OCI-LY3 (cell line): Measurements from ENCODE around the gene AIG1.

Experiments
- H2AFZ ChIP-seq: fragments of 200-600, 300-600 bp; shearing (Covaris generic); 2 replicates; pipeline ENCODE4 v1.6.0; 2014; ENCODE audit warnings: antibody characterized with exemption, low read depth, low read length
- H3K27ac ChIP-seq: fragments of 200-600, 300-600 bp; sonication (generic); 2 replicates; pipeline ENCODE4 v1.5.1; 2014; ENCODE audit warnings: mild to moderate bottlenecking, low read length, moderate library complexity, mixed read lengths
- H3K27me3 ChIP-seq: fragments of 200-600, 300-600 bp; sonication (generic); 2 replicates; pipeline ENCODE4 v1.6.1; 2014; ENCODE audit warnings: low read depth, low read length, mixed read lengths
- H3K36me3 ChIP-seq: fragments of 200-600, 300-600 bp; sonication (generic); replicated peaks from 2 replicates; pipeline ENCODE3; 2014; ENCODE audit warnings: low read depth, low read length, mixed read lengths
- H3K4me1 ChIP-seq: fragments of 300-600, 200-600 bp; sonication (generic); 2 replicates; pipeline ENCODE4 v1.6.1; 2014; ENCODE audit warnings: low read length, mixed read lengths
- H3K4me2 ChIP-seq: fragments of 200-600, 300-600 bp; sonication (generic); 2 replicates; pipeline ENCODE4 v1.6.1; 2014; ENCODE audit warnings: low read length, mixed read lengths
- H3K4me3 ChIP-seq: fragments of 300-600, 200-600 bp; sonication (generic); 2 replicates; pipeline ENCODE4 v1.5.1; 2014; ENCODE audit warnings: antibody characterized with exemption, mild to moderate bottlenecking, low read length, moderate library complexity
- H3K79me2 ChIP-seq: fragments of 300-600, 200-600 bp; shearing (Covaris generic); 2 replicates; pipeline ENCODE4 v1.6.1; 2014; ENCODE audit warnings: mild to moderate bottlenecking, low read length, mixed read lengths
- H3K9ac ChIP-seq: fragments of 300-600, 200-600 bp; shearing (Covaris generic); 2 replicates; pipeline ENCODE4 v1.6.0; 2014; ENCODE audit warnings: mild to moderate bottlenecking, low read length, moderate library complexity
- H3K9me3 ChIP-seq: fragments of 200-600, 300-600 bp; shearing (Covaris generic); 2 replicates; pipeline ENCODE4 v1.6.1; 2014; ENCODE audit warnings: low read length, mixed read lengths; ENCODE audit not compliant: insufficient read depth
- H4K20me1 ChIP-seq: fragments of 200-600, 300-600 bp; sonication (generic); 2 replicates; pipeline ENCODE4 v1.6.1; 2016; ENCODE audit warnings: low read length, mixed read lengths; ENCODE audit not compliant: insufficient read depth
- CTCF ChIP-seq: fragments of 200-600, 300-600 bp; sonication (generic); IDR thresholded peaks from 2 replicates; pipeline ENCODE4 v1.5.1; 2014; ENCODE audit warnings: antibody characterized with exemption, low read length, low read depth
- EZH2phosphoT487 ChIP-seq: fragments of 200-600 bp; shearing (Covaris generic); IDR thresholded peaks from 2 replicates; pipeline ENCODE4 v1.6.1; 2018; ENCODE audit warnings: antibody characterized with exemption, mixed run types, low read depth

The AIG1 gene

DNA sequence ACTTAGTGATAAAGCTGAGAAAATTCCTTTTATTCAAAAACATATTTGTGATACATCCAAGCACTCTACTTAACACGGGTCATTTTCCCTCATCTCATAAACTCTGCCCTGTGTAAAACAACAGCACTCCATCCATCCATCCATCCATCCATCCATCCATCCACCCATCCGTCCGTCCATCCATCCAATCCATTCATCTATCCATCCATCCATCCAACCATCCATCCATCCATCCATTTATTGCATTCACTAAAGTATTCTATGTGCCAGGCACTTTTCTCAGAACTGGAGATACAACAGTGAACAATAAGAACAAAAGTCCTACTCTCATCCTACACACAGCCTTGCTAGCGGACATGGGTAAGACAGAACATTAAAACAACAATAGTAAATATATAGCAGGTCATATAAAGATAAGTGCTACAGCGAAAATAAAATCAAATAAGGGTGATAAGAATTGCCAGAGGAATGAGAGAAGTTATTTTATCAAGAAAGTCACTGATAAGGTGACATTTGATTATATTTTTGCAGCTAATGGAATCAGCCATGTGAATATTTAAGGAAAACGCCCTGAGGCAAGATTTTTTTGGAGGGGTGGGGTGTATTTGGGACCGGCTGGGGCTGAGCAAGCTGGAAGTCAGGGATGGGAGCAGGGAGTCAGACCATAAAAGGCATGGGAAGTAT, 311.7 kb downstream of the AIG1 start:
- Histone ChIP-seq H3K4me1 (peaks cover 68% of the 10 kb centered on the region), H3K27ac (no peak overlapping the region), H3K79me2 (no peaks in the 10 kb centered on the region), H3K4me3 (no peak overlapping the region), H3K9ac (no peak overlapping the region), H4K20me1 (no peaks in the 10 kb centered on the region), H3K9me3 (no peaks in the 10 kb centered on the region), H3K27me3 (no peaks in the 10 kb centered on the region), H2AFZ (no peak overlapping the region), H3K4me2 (no peak overlapping the region), H3K36me3 (no peaks in the 10 kb centered on the region)
- TF ChIP-seq EZH2phosphoT487, result no peak
- TF ChIP-seq CTCF, result no peak

DNA sequence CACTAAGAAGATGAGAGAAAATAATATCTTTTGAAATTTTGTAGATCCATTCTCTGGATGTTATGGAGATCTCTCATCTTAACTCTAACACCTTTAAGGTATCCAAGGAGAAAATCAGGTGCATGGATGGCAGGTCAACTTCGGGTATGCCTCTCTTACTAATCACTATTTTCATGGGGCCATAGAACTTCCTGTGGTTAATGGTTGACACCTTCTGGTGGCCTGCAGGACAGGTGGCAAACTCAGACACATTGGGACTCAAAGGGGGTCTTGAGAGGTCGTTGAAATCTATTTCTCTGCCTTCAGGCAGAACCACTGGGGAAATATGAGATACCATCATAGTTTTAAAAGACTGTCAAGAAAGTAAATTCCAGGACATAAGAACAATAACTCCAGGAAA, 313.3 kb downstream of the AIG1 start:
- Histone ChIP-seq H3K4me2 (peak overlapping the region; percentile 61), H4K20me1 (no peaks in the 10 kb centered on the region), H3K36me3 (no peaks in the 10 kb centered on the region), H3K4me3 (0 out of 2 replicates have a peak overlapping the region, but pooled peaks have one; percentile 6), H3K9ac (no peak overlapping the region; the same call in 1 of the 2 replicates), H3K27ac (no peak overlapping the region), H3K9me3 (0 out of 2 replicates have a peak, but pooled peaks cover 3% of the 10 kb centered on the region), H3K27me3 (no peaks in the 10 kb centered on the region), H3K79me2 (no peaks in the 10 kb centered on the region), H3K4me1 (peaks cover 56% of the 10 kb centered on the region), H2AFZ (no peak overlapping the region)
- TF ChIP-seq CTCF, result peak; percentile 38
- TF ChIP-seq EZH2phosphoT487, result no peak

GRCh38 chr6:143375022-143375585, 314.4 kb downstream of the AIG1 start:
- Histone ChIP-seq H3K4me1 (peaks cover 45% of the 10 kb centered on the region), H3K9me3 (0 out of 2 replicates have a peak, but pooled peaks cover 3% of the 10 kb centered on the region), H3K36me3 (no peaks in the 10 kb centered on the region), H3K79me2 (no peaks in the 10 kb centered on the region), H3K27me3 (no peaks in the 10 kb centered on the region), H3K4me3 (no peak overlapping the region), H3K9ac (no peak overlapping the region), H2AFZ (peak overlapping the region; percentile 70; the same call in 1 of the 2 replicates), H3K27ac (no peak overlapping the region), H3K4me2 (peak overlapping the region; percentile 30; the same call in 1 of the 2 replicates), H4K20me1 (no peaks in the 10 kb centered on the region)
- TF ChIP-seq EZH2phosphoT487, result no peak
- no peak for TF ChIP-seq CTCF

DNA sequence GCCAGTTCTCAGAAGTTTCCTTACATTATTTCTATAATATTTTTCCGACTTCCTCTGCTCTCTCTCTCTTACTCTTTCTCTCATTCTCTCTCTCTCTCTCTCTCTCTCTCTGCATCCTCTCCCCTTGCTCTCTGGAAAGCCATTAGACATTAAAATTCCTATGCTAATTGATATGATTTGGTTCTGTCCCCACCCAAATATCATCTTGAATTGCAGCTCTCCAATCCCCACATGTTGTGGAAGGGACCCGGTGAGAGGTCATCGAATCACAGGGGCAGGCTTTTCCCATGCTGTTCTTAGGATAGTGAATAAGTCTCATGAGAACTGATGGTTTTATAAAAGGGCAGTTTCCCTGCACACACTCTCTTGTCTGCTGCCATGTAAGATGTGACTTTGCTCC, 315.7 kb downstream of the AIG1 start:
- TF ChIP-seq EZH2phosphoT487 (no peak), CTCF (no peak)
- no peak overlapping the region for H3K4me2 ChIP-seq

More for the DNA sequence above, 315.7 kb downstream of the AIG1 start:
- Histone ChIP-seq H2AFZ (no peak overlapping the region), H3K9ac (no peak overlapping the region), H3K27me3 (no peaks in the 10 kb centered on the region), H3K9me3 (0 out of 2 replicates have a peak, but pooled peaks cover 3% of the 10 kb centered on the region), H3K27ac (no peak overlapping the region), H3K4me3 (no peak overlapping the region), H3K79me2 (no peaks in the 10 kb centered on the region), H4K20me1 (no peaks in the 10 kb centered on the region), H3K36me3 (no peaks in the 10 kb centered on the region), H3K4me1 (peaks cover 32% of the 10 kb centered on the region)
